ENCODE measurements around the gene FOXO3. TPM values are rescaled to one million over a fixed set of nuclear protein-coding genes. Genes with fewer than 3 reads are reported as not detected.
A peak's percentile ranks its signal among the peaks of the same experiment; 100 is the strongest.

The FOXO3 gene
- total RNA-seq, 4 donors from 2014 or later: 146 to 200 (median 166) TPM

GRCh38 chr6:108578595-108579327, 18.0 kb downstream of the FOXO3 start:
- Histone ChIP-seq H3K27ac (peak overlapping the region in 3 of 4 donors; percentile 34 to 89 (median 82)), H3K4me1 (peaks cover 5 to 100% (median 72%) of the 10 kb centered on the region in 4 donors), H3K27me3 (no peaks in the 10 kb centered on the region), H3K9me3 (no peaks in the 10 kb centered on the region), H3K36me3 (peaks cover 0 to 12% (median 0%) of the 10 kb centered on the region in 3 donors), H3K4me3 (no peak overlapping the region)
- TF ChIP-seq EP300 (IDR thresholded peaks at IDR 0.05) (no peak), CTCF (IDR thresholded peaks at IDR 0.05) (no peak), POLR2A (IDR thresholded peaks at IDR 0.05) (no peak)
- 78 to 86% methylated on average over 9 of the region's 9 CpGs for WGBS, 2 donors
- no peak for DNase-seq (ENCODE audit: low spot score in 2 of 2)

GRCh38 chr6:108579328-108579721, 18.6 kb downstream of the FOXO3 start:
- H3K4me1 ChIP-seq: peaks cover 5 to 100% (median 73%) of the 10 kb centered on the region in 4 donors

GRCh38 chr6:108580646-108581045, 19.9 kb downstream of the FOXO3 start:
- H3K36me3 ChIP-seq: peaks cover 0 to 12% (median 0%) of the 10 kb centered on the region in 3 donors
- 42 to 47% methylated on average over 2 of the region's 2 CpGs for WGBS, 2 donors
- TF ChIP-seq CTCF (IDR thresholded peaks at IDR 0.05): no peak
- no peak for TF ChIP-seq EP300 (IDR thresholded peaks at IDR 0.05)
- no peak for TF ChIP-seq POLR2A (IDR thresholded peaks at IDR 0.05)

More at GRCh38 chr6:108579328-108579721, 18.6 kb downstream of the FOXO3 start:
- TF ChIP-seq POLR2A (IDR thresholded peaks at IDR 0.05) (no peak), CTCF (IDR thresholded peaks at IDR 0.05) (no peak), EP300 (IDR thresholded peaks at IDR 0.05) (no peak)
- Histone ChIP-seq H3K4me3 (no peak overlapping the region), H3K36me3 (peaks cover 0 to 12% (median 0%) of the 10 kb centered on the region in 3 donors), H3K9me3 (no peaks in the 10 kb centered on the region), H3K27ac (peak overlapping the region; percentile 5 to 89 (median 58)), H3K27me3 (no peaks in the 10 kb centered on the region)
- DNase-seq (ENCODE audit: low spot score in 2 of 2): no peak
- 72 to 86% methylated on average over 2 of the region's 2 CpGs for WGBS, 2 donors

GRCh38 chr6:108581237-108581931, 20.7 kb downstream of the FOXO3 start:
- 15 to 16% methylated on average over 3 of the region's 3 CpGs for WGBS, 2 donors
- Histone ChIP-seq H3K4me3 (peak overlapping the region in 2 of 4 donors; percentile 2 to 14), H3K4me1 (peaks cover 5 to 98% (median 81%) of the 10 kb centered on the region in 4 donors), H3K36me3 (peaks cover 0 to 12% (median 0%) of the 10 kb centered on the region in 3 donors), H3K9me3 (no peaks in the 10 kb centered on the region), H3K27me3 (no peaks in the 10 kb centered on the region), H3K27ac (peak overlapping the region; percentile 65 to 89 (median 76))
- TF ChIP-seq POLR2A (IDR thresholded peaks at IDR 0.05) (no peak), EP300 (IDR thresholded peaks at IDR 0.05) (peak in 1 of 2 donors; percentile 76)
- peak in 1 of 2 donors; percentile 68 for DNase-seq (ENCODE audit: low spot score in 2 of 2)

More at GRCh38 chr6:108580646-108581045, 19.9 kb downstream of the FOXO3 start:
- H3K27ac ChIP-seq: peak overlapping the region; percentile 65 to 89 (median 76)
- peaks cover 5 to 98% (median 76%) of the 10 kb centered on the region in 4 donors for H3K4me1 ChIP-seq
- H3K4me3 ChIP-seq: no peak overlapping the region
- no peak for DNase-seq (ENCODE audit: low spot score in 2 of 2)
- no peaks in the 10 kb centered on the region for H3K9me3 ChIP-seq
- no peaks in the 10 kb centered on the region for H3K27me3 ChIP-seq

GRCh38 chr6:108581932-108582475, 21.3 kb downstream of the FOXO3 start:
- Histone ChIP-seq H3K27ac (peak overlapping the region; percentile 65 to 89 (median 76)), H3K27me3 (no peaks in the 10 kb centered on the region), H3K4me1 (peaks cover 5 to 98% (median 84%) of the 10 kb centered on the region in 4 donors), H3K4me3 (no peak overlapping the region), H3K36me3 (peaks cover 0 to 12% (median 0%) of the 10 kb centered on the region in 3 donors), H3K9me3 (no peaks in the 10 kb centered on the region)
- no peak for TF ChIP-seq POLR2A (IDR thresholded peaks at IDR 0.05)
- TF ChIP-seq CTCF (IDR thresholded peaks at IDR 0.05): no peak
- TF ChIP-seq EP300 (IDR thresholded peaks at IDR 0.05): no peak
- no peak for DNase-seq (ENCODE audit: low spot score in 2 of 2)
- WGBS, 2 donors: 12 to 17% methylated on average over 1 of the region's 1 CpG
